ENCODE results near the gene USHBP1. TPM values are rescaled to one million over a fixed set of nuclear protein-coding genes. Genes with fewer than 3 reads are reported as not detected.

Gene USHBP1
- total RNA-seq, 1 donor from 2014 or later = 12.3 TPM

DNA sequence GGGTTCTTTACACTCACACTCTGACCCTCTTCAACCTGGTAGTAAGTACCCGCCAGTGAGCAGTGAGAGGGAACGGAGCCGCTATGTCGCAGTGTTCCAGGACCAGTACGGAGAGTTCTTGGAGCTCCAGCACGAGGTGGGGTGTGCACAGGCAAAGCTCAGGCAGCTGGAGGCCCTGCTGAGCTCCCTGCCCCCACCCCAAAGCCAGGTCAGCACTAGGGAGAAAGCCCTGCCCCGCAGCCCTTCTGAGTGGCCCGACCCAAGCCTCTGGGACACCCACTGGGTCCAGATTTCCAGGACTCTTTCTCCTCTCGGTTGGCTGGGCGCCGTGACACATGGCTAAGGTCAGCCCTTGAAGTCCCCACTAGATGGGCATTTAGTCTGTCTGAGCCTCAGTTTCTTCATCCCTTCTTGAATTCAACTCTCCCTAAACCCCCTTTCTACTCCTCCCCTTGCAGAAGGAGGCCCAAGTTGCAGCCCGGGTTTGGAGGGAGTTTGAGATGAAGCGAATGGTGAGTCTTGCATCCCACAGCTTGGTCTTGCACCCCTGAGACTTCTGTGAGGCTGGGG is 36.7 kb downstream of the USHBP1 start:
- Histone ChIP-seq H3K27ac (no peak overlapping the region), H3K4me3 (no peak overlapping the region), H3K9me3 (no peaks in the 10 kb centered on the region), H3K27me3 (no peaks in the 10 kb centered on the region), H3K36me3 (peaks cover 20 to 30% of the 10 kb centered on the region in 2 donors), H3K4me1 (peaks cover 0 to 8% of the 10 kb centered on the region in 2 donors)
- intact Hi-C loops (cut with DNase I) = loop anchor here (5.0 kb wide), 1 partner anchor 151 kb away; the partner anchor contains the start of genes HAUS8 and MYO9B
- TF ChIP-seq, protein P1, sequence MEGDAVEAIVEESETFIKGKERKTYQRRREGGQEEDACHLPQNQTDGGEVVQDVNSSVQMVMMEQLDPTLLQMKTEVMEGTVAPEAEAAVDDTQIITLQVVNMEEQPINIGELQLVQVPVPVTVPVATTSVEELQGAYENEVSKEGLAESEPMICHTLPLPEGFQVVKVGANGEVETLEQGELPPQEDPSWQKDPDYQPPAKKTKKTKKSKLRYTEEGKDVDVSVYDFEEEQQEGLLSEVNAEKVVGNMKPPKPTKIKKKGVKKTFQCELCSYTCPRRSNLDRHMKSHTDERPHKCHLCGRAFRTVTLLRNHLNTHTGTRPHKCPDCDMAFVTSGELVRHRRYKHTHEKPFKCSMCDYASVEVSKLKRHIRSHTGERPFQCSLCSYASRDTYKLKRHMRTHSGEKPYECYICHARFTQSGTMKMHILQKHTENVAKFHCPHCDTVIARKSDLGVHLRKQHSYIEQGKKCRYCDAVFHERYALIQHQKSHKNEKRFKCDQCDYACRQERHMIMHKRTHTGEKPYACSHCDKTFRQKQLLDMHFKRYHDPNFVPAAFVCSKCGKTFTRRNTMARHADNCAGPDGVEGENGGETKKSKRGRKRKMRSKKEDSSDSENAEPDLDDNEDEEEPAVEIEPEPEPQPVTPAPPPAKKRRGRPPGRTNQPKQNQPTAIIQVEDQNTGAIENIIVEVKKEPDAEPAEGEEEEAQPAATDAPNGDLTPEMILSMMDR (IDR thresholded peaks at IDR 0.05) = no peak
- no peak for DNase-seq (ENCODE audit: low spot score in 2 of 2)

DNA sequence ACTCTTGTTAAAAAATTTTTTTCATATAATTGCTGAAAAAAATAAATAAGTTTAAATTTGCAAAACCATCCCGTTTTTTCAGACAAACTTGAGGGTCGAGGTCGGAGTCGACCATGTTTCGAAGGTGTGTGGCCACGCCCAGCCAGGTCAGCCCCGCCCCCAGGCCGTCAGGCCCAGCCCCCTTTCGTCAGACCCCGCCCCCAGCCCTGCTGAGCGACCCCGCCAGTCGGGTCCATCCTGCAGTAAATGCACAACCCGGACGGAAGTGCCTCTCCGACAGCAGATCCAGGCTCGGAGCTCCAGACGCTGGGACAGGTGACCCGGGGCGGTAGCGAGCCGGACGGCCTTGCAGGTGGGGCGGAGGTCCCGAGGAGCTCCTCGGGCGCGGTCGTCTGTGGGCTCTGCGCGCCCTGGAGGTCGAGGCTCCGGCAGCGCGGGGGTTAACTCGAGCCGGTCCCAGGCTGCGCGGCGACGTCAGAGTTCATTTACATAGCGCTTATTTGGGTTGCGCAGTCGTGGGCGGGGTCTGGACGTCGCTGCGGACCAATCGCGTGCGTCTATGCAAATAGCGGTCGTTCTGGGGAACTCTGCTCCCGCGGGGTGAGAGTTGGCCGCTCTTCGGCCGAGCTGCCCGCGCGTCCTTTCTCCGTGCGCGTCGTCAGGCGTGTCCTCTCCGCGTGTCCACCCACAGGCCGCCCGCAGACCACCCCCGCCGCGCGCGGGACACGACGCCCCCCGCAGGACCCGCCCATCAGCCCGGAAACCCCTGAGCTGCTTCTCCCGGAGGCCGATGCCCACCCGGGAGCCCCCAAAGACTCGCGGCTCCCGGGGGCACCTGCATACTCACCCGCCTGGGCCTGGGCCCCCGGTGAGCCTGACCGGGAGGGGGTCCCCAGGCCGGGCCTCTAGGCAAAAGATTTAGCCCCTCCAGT is 38.3 kb downstream of the USHBP1 start, which contains the start of gene OCEL1:
Gene OCEL1, plus strand, starts transcription at position 225 of the 932 bp plus-strand sequence. Its CDS starts 22 bp downstream, at position 247.
- H3K27me3 ChIP-seq = no peaks in the 10 kb centered on the region
- peak within 1 kb of the TSS; percentile 88 to 92 for H3K27ac ChIP-seq
- TF ChIP-seq, protein P1 (IDR thresholded peaks at IDR 0.05) = no peak
- peaks cover 0 to 8% of the 10 kb centered on the region in 2 donors for H3K4me1 ChIP-seq
- intact Hi-C loops (cut with DNase I) = loop anchor here (1.0 to 5.0 kb wide), 3 partner anchors 11 to 149 kb away; partner anchors contain the start of genes HAUS8, MYO9B, NR2F6 and USE1
- no peaks in the 10 kb centered on the region for H3K9me3 ChIP-seq
- peaks cover 5 to 16% of the 10 kb centered on the region in 2 donors for H3K36me3 ChIP-seq
- DNase-seq (ENCODE audit: low spot score in 2 of 2) = peak; percentile 90 to 99
- H3K4me3 ChIP-seq = peak within 1 kb of the TSS; percentile 73 to 80

DNA sequence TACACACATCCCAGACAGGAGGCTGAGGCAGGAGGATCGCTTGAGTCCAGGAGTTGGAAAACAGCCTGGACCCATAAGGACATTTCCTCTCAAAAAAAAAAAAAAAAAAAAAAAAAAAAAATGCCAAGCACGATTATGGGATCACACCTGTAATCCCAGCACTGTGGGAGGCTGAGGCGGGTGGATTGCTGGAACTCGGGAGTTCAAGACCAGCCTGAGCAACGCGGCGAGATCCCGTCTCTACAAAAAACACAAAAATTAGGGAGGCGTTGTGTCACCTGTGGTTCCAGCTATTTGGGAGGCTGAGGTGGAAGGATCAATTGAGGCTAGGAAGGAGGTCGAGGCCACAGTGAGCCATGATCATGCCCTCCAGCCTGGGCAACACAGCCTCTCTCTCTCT is 39.5 kb downstream of the USHBP1 start:
- intact Hi-C loops (cut with DNase I) = loop anchor here (5.0 kb wide), 1 partner anchor 148 kb away; the partner anchor contains the start of genes HAUS8 and MYO9B
- TF ChIP-seq, protein P1 (IDR thresholded peaks at IDR 0.05) = no peak
- peaks cover 0 to 10% of the 10 kb centered on the region in 2 donors for H3K4me1 ChIP-seq
- H3K9me3 ChIP-seq = no peaks in the 10 kb centered on the region
- H3K27ac ChIP-seq = no peak overlapping the region
- DNase-seq (ENCODE audit: low spot score in 2 of 2) = no peak
- H3K36me3 ChIP-seq = peaks cover 0 to 6% of the 10 kb centered on the region in 2 donors
- H3K27me3 ChIP-seq = no peaks in the 10 kb centered on the region
- H3K4me3 ChIP-seq = no peak overlapping the region

DNA sequence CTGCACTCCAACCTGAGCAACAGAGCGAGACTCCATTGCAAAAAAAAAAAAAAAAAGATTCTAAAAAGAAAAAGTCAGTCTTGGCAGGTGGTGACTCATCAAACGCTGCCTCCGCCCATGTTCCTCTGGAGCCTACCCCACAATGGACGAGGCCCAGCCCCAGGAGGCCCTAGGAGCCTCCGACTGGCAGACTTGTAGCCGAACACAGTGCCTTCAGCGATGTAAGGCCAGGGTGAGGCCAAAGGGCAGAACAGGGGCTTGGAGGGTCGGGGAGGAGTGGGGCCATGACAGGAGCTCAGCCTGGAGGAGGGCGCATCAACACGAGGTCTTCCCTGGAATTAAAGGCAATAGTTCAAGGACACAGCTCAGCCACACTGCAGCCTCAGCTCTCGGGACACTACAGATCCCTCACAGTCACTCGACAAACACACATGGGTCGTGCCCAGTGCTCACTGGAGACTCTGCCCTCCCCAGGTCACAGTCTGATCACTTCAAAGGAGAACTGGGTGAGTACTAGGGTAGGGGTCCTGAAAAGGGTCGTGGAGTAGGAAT is 44.3 kb downstream of the USHBP1 start:
- no peaks in the 10 kb centered on the region for H3K27me3 ChIP-seq
- H3K36me3 ChIP-seq = peaks cover 7 to 19% of the 10 kb centered on the region in 2 donors
- TF ChIP-seq, protein P1 (IDR thresholded peaks at IDR 0.05) = no peak
- no peak overlapping the region for H3K4me3 ChIP-seq
- DNase-seq (ENCODE audit: low spot score in 2 of 2) = no peak
- H3K27ac ChIP-seq = no peak overlapping the region
- H3K9me3 ChIP-seq = no peaks in the 10 kb centered on the region
- peaks cover 0 to 12% of the 10 kb centered on the region in 2 donors for H3K4me1 ChIP-seq
- intact Hi-C loops (cut with DNase I) = no loop called here

DNA sequence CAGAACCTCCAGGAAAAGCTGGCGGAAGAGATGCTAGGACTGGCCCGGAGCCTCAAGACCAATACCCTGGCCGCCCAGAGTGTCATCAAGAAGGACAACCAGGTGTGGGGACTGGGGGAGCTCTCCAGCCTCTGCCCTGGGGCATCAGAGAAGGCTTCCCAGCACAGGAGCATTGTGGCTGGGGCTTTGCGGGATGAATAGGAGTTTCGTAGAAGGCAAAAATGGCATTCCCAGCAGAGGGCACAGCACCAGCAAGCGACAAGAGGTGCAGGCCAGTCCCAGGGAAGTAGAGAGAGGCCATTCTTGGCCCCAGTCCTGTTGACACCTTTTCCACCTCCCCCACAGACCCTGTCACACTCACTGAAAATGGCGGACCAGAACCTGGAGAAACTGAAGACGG is 45.3 kb downstream of the USHBP1 start:
- TF ChIP-seq, protein P1 (IDR thresholded peaks at IDR 0.05) = no peak
- Histone ChIP-seq H3K36me3 (peaks cover 7 to 19% of the 10 kb centered on the region in 2 donors), H3K4me3 (no peak overlapping the region), H3K4me1 (peaks cover 0 to 18% of the 10 kb centered on the region in 2 donors), H3K27me3 (no peaks in the 10 kb centered on the region), H3K9me3 (no peaks in the 10 kb centered on the region), H3K27ac (no peak overlapping the region)
- DNase-seq (ENCODE audit: low spot score in 2 of 2) = no peak
- intact Hi-C loops (cut with DNase I) = no loop called here
